Sigmoid colon (tissue), 7 donors: ENCODE results near the gene SHB. TPM values are rescaled to one million over a fixed set of nuclear protein-coding genes. Genes with fewer than 3 reads are reported as not detected.

ENCODE experiments used
- DNase-seq: peaks from one replicate; pipeline ENCODE4 v3.0.0-alpha.2; 2019
- H3K27ac ChIP-seq, 4 donors: fragments of 200-600 bp; sonication (generic); one replicate each; pipeline ENCODE4 v1.5.1; 2016 to 2019; ENCODE audit warnings: mild to moderate bottlenecking in 1 of 4
- H3K27me3 ChIP-seq, 3 donors: fragments of 200-600 bp; sonication (generic); one replicate each; pipeline ENCODE4 v1.5.1; 2019; ENCODE audit warnings: mild to moderate bottlenecking in 1 of 3
- H3K36me3 ChIP-seq, 4 donors: fragments of 200-600 bp; sonication (generic); one replicate each; pipeline ENCODE4 v1.5.1; 2016 to 2019
- H3K4me1 ChIP-seq, 4 donors: fragments of 200-600 bp; sonication (generic); one replicate each; pipeline ENCODE4 v1.5.1; 2017 to 2019
- H3K4me3 ChIP-seq, 4 donors: fragments of 200-600 bp; sonication (generic); one replicate each; pipeline ENCODE4 v1.5.1; 2017 to 2019; ENCODE audit warnings: mild to moderate bottlenecking in 2 of 4, moderate library complexity in 1 of 4
- H3K9me3 ChIP-seq, 4 donors: fragments of 200-600 bp in 3 of 4; sonication (generic) in 3 of 4; one replicate each; pipeline versions ENCODE4 v1.5.1 to v1.6.1; 2013 to 2019
- CTCF ChIP-seq, 4 experiments: fragments of 450-650 bp in 3 of 4; fragments of 200-600 bp in 1 of 4; IDR thresholded peaks; one replicate each; pipeline ENCODE4 v1.5.1; 2016 to 2019; ENCODE audit warnings: antibody characterized with exemption in 4 of 4, mild to moderate bottlenecking in 3 of 4, moderate library complexity in 2 of 4
- EP300 ChIP-seq, 4 donors: sonication (generic); formaldehyde crosslinking; IDR thresholded peaks; one replicate each; pipeline ENCODE4 v1.6.1; 2017; ENCODE audit warnings: antibody characterized with exemption in 4 of 4
- POLR2A ChIP-seq, 2 donors: fragments of 450-650 bp; IDR thresholded peaks; one replicate each; pipeline ENCODE4 v1.6.1; 2016; ENCODE audit warnings: antibody characterized with exemption in 2 of 2, mild to moderate bottlenecking in 2 of 2, moderate library complexity in 2 of 2
- POLR2AphosphoS5 ChIP-seq, 4 donors: sonication (generic); formaldehyde crosslinking; IDR thresholded peaks; one replicate each; pipeline ENCODE4 v1.6.1; 2017; ENCODE audit warnings: antibody characterized with exemption in 4 of 4
- WGBS, 2 donors: extraction: QIAGEN DNeasy Blood & Tissue Kit; methylation state at CpG; one replicate each; pipeline ENCODE4 v1.1.7; 2013; 5-methylcytosine and 5-hydroxymethylcytosine counted together
- intact Hi-C: fragments of 100-400 bp; cut with DNase I; formaldehyde crosslinking; loops from one replicate; pipeline ENCODE4 v1.15.1; 2023
- polyA plus RNA-seq, 3 donors: library from polyadenylated mRNA; stranded (reverse); fragments of 200-250 nt; gene quantifications; one replicate each; pipeline ENCODE4 v1.2.3, GENCODE V29; 2013
- total RNA-seq, 4 donors: library from RNA; depleted of rRNA; stranded (reverse); fragments of >200 nt; gene quantifications; one replicate each; pipeline ENCODE4 v1.1.0, GENCODE V29; 2016
- donor health status: healthy with polysubstance abuse.
- donor health status: Bipolar disorder and iron deficiency.
- donor health status: healthy.

Gene SHB
- total and polyA plus RNA-seq, 7 donors, result 6.8 to 33.7 (median 10.2) TPM

- DNase-seq, result peak; percentile 57
- TF ChIP-seq CTCF (IDR thresholded peaks at IDR 0.05) (no peak), POLR2AphosphoS5 (IDR thresholded peaks at IDR 0.05) (no peak), POLR2A (IDR thresholded peaks at IDR 0.05) (no peak), EP300 (IDR thresholded peaks at IDR 0.05) (no peak)
- Histone ChIP-seq H3K4me3 (no peak overlapping the region), H3K4me1 (peaks cover 0 to 47% (median 34%) of the 10 kb centered on the region in 4 donors), H3K9me3 (no peaks in the 10 kb centered on the region), H3K36me3 (no peaks in the 10 kb centered on the region), H3K27me3 (no peaks in the 10 kb centered on the region), H3K27ac (peak overlapping the region in 2 of 4 donors; percentile 16 to 61)
- intact Hi-C loops, result loop anchor here (5.0 kb wide), 1 partner anchor 41 kb away; no protein-coding TSS in a partner anchor
- WGBS, 2 donors, result 80 to 81% methylated on average over 5 of the region's 5 CpGs
Observed at GRCh38 chr9:38037981-38038306, 31.1 kb downstream of the SHB start.

- WGBS, 2 donors, result 86 to 87% methylated on average over 12 of the region's 12 CpGs
- H3K4me1 ChIP-seq, result peaks cover 0 to 53% (median 41%) of the 10 kb centered on the region in 4 donors
- no peak for TF ChIP-seq POLR2AphosphoS5 (IDR thresholded peaks at IDR 0.05)
- TF ChIP-seq CTCF (IDR thresholded peaks at IDR 0.05), result no peak
- TF ChIP-seq EP300 (IDR thresholded peaks at IDR 0.05), result no peak
- no peaks in the 10 kb centered on the region for H3K36me3 ChIP-seq
- H3K4me3 ChIP-seq, result no peak overlapping the region
- peak; percentile 71 for DNase-seq
- intact Hi-C loops, result loop anchor here (5.0 kb wide), 1 partner anchor 39 kb away; no protein-coding TSS in a partner anchor
- peak overlapping the region in 1 of 4 donors; percentile 61 for H3K27ac ChIP-seq
- no peaks in the 10 kb centered on the region for H3K27me3 ChIP-seq
- no peaks in the 10 kb centered on the region for H3K9me3 ChIP-seq
Observed at GRCh38 chr9:38036359-38037084, 32.5 kb downstream of the SHB start.

- no peak overlapping the region for H3K4me3 ChIP-seq
- TF ChIP-seq POLR2A (IDR thresholded peaks at IDR 0.05) (no peak), EP300 (IDR thresholded peaks at IDR 0.05) (no peak), CTCF (IDR thresholded peaks at IDR 0.05) (no peak), POLR2AphosphoS5 (IDR thresholded peaks at IDR 0.05) (no peak)
- H3K27me3 ChIP-seq, result no peaks in the 10 kb centered on the region
- H3K36me3 ChIP-seq, result no peaks in the 10 kb centered on the region
- H3K4me1 ChIP-seq, result peaks cover 0 to 60% (median 47%) of the 10 kb centered on the region in 4 donors
- intact Hi-C loops, result loop anchor here (5.0 kb wide), 1 partner anchor 39 kb away; no protein-coding TSS in a partner anchor
- no peak for DNase-seq
- H3K27ac ChIP-seq, result peak overlapping the region in 1 of 4 donors; percentile 61
- WGBS, 2 donors, result 91 to 92% methylated on average over 8 of the region's 8 CpGs
- no peaks in the 10 kb centered on the region for H3K9me3 ChIP-seq
Observed at GRCh38 chr9:38035873-38036272, 33.2 kb downstream of the SHB start.

- TF ChIP-seq EP300 (IDR thresholded peaks at IDR 0.05) (no peak), POLR2A (IDR thresholded peaks at IDR 0.05) (no peak), CTCF (IDR thresholded peaks at IDR 0.05) (no peak), POLR2AphosphoS5 (IDR thresholded peaks at IDR 0.05) (no peak)
- WGBS, 2 donors, result 19 to 81% methylated on average over 8 of the region's 8 CpGs
- Histone ChIP-seq H3K4me3 (no peak overlapping the region), H3K27ac (peak overlapping the region in 1 of 4 donors; percentile 89), H3K36me3 (no peaks in the 10 kb centered on the region), H3K27me3 (no peaks in the 10 kb centered on the region), H3K4me1 (peaks cover 0 to 58% (median 41%) of the 10 kb centered on the region in 4 donors), H3K9me3 (no peaks in the 10 kb centered on the region)
- DNase-seq, result no peak
- intact Hi-C loops, result no loop called here
Observed at GRCh38 chr9:38033941-38034340, 35.1 kb downstream of the SHB start.
